ENCODE results near the gene SAAL1.
A peak's percentile ranks its signal among the peaks of the same experiment; 100 is the strongest.
"Not testable (repeated sequence)": the region's sequence is repeated elsewhere in the genome, so short reads cannot be mapped to it uniquely, and the experiment has no call there.

Gene SAAL1, protein sequence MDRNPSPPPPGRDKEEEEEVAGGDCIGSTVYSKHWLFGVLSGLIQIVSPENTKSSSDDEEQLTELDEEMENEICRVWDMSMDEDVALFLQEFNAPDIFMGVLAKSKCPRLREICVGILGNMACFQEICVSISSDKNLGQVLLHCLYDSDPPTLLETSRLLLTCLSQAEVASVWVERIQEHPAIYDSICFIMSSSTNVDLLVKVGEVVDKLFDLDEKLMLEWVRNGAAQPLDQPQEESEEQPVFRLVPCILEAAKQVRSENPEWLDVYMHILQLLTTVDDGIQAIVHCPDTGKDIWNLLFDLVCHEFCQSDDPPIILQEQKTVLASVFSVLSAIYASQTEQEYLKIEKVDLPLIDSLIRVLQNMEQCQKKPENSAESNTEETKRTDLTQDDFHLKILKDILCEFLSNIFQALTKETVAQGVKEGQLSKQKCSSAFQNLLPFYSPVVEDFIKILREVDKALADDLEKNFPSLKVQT

GRCh38 chr11:18105802-18106574 is at the start of gene SAAL1:
Gene SAAL1 (minus strand): TSS chr11:18106082. CDS start chr11:18106041, 41 bp downstream.
- DNase-seq (ENCODE audit: low read depth, low spot score) = peak; percentile 82

GRCh38 chr11:18151581-18151980 is 45.7 kb upstream of the SAAL1 start:
- no peak for DNase-seq (ENCODE audit: low read depth, low spot score)

DNA sequence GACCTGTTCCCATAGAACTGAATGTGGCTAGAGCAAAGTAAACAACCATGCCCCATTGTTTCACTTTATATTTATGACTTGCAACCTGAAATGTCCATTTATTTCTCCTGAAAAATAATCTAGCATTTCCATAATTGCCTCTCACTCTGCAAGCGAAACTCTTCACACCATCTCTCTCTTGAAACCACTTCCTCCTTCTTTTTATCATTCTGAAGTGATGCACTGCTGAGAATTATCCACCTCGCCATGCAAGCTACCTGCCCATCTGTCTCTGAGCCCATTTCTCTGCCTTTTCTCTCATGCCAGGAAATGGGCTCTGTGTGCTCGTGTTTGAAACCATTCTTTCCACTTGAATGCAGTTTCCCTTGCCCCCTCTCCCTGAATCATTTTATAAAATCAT is 40.0 kb upstream of the SAAL1 start:
- DNase-seq (ENCODE audit: low read depth, low spot score) = no peak

GRCh38 chr11:18145025-18145424 is 39.1 kb upstream of the SAAL1 start:
- DNase-seq (ENCODE audit: low read depth, low spot score) = no peak

- DNase-seq (ENCODE audit: low read depth, low spot score) = no peak
Measured at GRCh38 chr11:18144243-18144642, 38.4 kb upstream of the SAAL1 start.

GRCh38 chr11:18140145-18140544 is 34.3 kb upstream of the SAAL1 start:
- DNase-seq (ENCODE audit: low read depth, low spot score) = no peak

DNA sequence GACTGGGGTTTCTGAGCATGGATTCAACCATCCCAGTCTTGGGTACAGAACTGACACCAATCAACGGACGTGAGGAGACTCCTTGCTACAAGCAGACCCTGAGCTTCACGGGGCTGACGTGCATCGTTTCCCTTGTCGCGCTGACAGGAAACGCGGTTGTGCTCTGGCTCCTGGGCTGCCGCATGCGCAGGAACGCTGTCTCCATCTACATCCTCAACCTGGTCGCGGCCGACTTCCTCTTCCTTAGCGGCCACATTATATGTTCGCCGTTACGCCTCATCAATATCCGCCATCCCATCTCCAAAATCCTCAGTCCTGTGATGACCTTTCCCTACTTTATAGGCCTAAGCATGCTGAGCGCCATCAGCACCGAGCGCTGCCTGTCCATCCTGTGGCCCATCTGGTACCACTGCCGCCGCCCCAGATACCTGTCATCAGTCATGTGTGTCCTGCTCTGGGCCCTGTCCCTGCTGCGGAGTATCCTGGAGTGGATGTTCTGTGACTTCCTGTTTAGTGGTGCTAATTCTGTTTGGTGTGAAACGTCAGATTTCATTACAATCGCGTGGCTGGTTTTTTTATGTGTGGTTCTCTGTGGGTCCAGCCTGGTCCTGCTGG is 31.4 kb upstream of the SAAL1 start:
- no peak for DNase-seq (ENCODE audit: low read depth, low spot score)

DNA sequence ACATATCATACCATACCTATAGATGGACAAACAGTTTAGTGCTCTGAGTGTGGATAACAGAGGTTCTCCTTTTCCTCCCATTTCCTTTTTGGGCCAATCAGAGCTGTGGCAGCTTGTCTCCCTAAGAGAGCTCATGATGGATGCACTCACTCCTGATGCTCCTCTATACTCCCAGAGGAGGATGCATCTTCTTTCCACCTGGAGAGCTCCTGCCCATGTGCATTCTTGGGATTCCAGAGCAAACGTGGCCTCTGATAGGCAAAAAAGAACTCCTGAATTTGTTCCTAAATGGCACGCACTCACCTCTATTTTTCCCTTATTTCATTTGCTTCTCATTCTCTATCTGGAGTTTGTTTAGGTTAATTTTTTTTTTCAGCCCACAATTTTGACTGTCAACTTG is 29.4 kb upstream of the SAAL1 start:
- DNase-seq (ENCODE audit: low read depth, low spot score) = no peak

DNA sequence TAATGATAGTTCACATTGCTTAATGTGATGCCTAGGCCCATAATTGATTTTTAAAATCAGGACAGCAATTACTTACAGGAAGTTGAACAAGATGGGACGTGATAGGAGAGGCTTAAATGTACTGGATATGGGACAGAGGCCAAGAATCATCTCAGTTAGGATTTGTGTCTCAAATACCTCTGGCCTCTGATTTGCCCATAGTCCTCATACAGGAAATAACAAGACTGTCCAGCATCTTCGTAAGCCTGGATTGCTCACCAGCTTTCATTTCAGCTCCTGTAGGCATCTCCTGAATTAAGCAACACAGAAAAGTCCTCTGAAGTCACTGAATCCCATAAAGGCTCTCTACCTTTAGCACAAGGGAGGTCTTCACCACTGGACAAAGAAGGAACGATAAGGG is 26.5 kb upstream of the SAAL1 start, which contains the start of gene MRGPRX3:
TSS of gene MRGPRX3 (plus strand) at position 231 of the 400 bp plus-strand sequence. CDS start 4,632 bp downstream, outside the sequence.
- no peak for DNase-seq (ENCODE audit: low read depth, low spot score)

- DNase-seq (ENCODE audit: low read depth, low spot score) = not testable (repeated sequence)
Measured at GRCh38 chr11:18131115-18131514, 25.2 kb upstream of the SAAL1 start.

DNA sequence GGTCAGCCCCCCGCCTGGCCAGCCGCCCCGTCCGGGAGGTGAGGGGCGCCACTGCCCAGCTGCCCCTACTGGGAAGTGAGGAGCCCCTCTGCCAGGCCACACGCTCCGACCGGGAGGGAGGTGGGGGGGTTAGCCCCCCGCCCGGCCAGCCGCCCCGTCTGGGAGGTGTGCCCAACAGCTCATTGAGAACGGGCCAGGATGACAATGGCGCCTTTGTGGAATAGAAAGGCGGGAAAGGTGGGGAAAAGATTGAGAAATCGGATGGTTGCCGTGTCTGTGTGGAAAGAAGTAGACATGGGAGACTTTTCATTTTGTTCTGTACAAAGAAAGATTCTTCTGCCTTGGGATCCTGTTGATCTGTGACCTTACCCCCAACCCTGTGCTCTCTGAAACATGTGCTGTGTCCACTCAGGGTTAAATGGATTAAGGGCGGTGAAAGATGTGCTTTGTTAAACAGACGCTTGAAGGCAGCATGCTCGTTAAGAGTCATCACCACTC is 15.5 kb upstream of the SAAL1 start:
- DNase-seq (ENCODE audit: low read depth, low spot score) = not testable (repeated sequence)

DNA sequence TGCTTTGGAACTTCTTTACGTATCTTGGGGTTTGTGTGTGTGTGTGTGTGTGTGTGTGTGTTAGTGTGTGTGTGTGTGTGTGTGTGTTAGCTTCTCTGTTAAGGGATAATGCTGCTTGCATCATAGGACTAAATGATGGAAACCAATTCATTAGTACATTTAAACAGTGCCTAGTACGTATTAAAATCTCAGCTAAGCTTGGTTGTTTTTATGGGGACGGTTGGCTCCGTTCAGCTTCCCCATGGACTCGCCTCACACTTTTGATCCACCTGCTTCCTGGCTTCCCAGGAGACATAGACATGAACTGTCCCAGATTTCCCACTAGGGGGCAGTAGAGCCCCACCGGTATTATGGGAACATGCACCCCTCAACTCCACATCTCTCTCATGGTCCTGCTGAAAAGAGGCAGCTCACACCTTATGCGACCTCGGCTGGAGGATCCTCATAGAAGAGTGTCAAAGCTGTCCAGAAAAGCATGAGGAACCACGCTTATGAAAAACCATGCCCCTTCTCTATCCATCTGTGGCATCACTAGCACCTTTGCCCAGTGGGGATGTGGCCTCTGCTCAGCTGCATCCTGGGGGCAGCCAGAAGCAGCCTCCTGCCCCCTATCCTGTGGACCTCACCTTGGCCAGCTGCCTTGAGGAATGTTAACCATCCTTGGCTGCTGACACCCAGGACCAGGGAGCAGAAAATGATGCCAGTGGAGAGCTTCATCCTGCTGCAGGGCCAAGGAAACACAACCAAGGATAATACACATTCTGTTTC is 9.7 kb upstream of the SAAL1 start:
- peak; percentile 44 for DNase-seq (ENCODE audit: low read depth, low spot score)

- no peak for DNase-seq (ENCODE audit: low read depth, low spot score)
Measured at GRCh38 chr11:18111005-18111404, 5.1 kb upstream of the SAAL1 start.

DNA sequence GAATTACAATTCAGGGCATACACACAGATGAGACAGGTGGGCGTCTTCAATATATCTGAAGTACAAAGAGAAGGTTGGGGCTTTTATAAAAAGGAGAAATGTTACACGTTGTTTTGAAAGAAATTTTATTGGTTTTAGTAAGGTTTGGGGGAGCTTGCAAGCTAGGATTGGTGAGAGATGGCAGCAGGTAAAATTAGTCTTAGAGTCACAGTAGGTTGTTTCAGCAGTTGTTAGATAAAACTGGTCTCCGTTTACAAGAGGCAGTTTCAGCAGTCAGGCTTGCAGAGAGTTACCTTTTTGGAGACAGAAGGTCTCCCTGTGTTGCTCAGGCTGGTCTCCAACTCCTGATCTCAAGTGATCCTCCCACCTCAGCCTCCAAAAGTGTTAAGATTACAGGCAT is 2.4 kb upstream of the SAAL1 start:
- DNase-seq (ENCODE audit: low read depth, low spot score) = no peak

DNA sequence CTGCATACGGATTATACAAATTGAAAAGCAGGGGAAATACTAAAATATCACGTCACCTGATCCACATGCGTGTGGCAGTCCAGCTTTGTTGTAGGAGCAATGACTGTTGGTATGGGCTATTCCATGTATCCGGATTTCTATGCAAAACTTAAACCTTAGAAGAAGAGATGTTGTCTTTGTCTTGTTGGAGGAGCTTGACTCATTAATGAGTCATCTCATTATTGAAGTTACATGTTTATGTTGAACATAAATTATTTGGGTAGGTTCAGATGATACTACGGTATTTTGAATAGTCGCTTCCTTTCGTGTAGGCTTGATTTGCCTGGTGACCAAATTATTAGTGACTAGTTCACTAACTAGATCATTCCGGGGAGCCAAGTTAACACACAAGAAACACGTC is 806 bp upstream of the SAAL1 start:
- no peak for DNase-seq (ENCODE audit: low read depth, low spot score)

- no peak for DNase-seq (ENCODE audit: low read depth, low spot score)
Measured at GRCh38 chr11:18105086-18105801, 638 bp downstream of the SAAL1 start.

DNA sequence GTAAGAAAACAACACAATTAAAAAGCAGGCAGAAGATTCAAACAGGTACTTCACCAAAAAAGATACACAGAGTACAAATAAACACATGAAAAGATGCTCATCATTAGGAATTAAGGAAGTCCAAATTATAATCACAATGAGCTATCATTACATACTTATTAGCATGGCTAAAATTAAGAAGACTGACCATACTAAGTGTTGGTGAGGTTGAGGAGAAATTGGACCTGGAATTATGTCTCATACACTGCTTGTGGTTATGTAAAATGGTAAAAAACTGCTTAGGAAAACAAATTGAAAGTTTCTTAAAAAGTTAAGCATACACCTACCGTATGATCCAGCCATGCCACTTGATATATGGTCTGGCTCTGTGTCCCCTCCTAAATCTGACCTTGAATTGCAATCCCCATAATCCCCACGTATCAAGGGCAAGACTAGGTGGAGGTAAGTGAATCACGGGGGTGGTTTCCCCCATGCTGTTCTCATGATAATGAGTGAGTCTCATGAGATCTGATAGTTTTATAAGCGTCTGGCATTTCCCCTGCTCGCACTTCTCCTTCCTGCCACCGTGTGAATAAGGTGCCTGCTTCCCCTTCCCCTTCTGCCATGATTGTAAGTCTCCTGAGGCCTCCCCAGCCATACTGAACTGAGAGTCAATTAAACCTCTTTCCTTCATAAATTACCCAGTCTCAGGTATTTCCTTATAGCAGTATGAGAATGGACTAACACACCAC is 4.8 kb downstream of the SAAL1 start:
- DNase-seq (ENCODE audit: low read depth, low spot score) = no peak

- no peak for DNase-seq (ENCODE audit: low read depth, low spot score)
Measured at GRCh38 chr11:18093959-18094358, 11.9 kb downstream of the SAAL1 start.

DNA sequence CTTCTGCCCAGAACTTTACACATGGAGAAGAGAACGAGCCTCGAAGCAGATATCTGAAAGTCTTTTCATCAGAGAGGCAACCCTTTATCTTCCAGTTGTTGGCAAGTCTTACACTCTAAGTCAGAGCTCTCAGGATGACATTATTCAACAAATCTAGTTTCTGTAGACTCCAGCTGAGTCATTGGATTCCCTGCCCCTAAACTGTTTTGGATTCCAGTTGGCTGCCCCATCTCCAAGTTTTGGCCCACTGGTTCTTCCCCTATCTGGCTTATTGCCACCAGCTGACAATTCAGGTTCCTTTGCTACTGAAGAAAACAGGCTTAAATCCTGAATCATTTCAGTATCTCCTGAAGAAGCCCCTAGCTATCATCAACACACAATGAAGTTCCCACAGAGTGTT is 14.2 kb downstream of the SAAL1 start:
- no peak for DNase-seq (ENCODE audit: low read depth, low spot score)

GRCh38 chr11:18088966-18089365 is 16.9 kb downstream of the SAAL1 start:
- DNase-seq (ENCODE audit: low read depth, low spot score) = no peak

All from activated CD4-positive, CD25-positive, alpha-beta regulatory T cell treated with anti-CD3 and anti-CD28 coated beads, Interleukin-2, amount 50 U/mL, for 16 hours (primary cell).